Smooth muscle cell (in vitro differentiated cells): ENCODE data around the gene RPAP3. TPM values are rescaled to one million over a fixed set of nuclear protein-coding genes. Genes with fewer than 3 reads are reported as not detected.

Source experiments
- DNase-seq: peaks from one replicate; lab custom pipeline; 2025; ENCODE audit not compliant: unreplicated experiment; lab: John Stamatoyannopoulos, UW
- H2AFZ ChIP-seq: fragments of 200-600 bp; sonication (generic); 2 replicates; pipeline ENCODE4 v1.6.0; 2016; ENCODE audit warnings: antibody characterized with exemption, low read depth, mild to moderate bottlenecking
- H3F3A ChIP-seq: fragments of 200-600 bp; sonication (generic); 2 replicates; pipeline ENCODE4 v1.6.0; 2017; ENCODE audit warnings: antibody characterized with exemption, low read depth
- H3K27ac ChIP-seq: fragments of 200-600 bp; sonication (generic); 2 replicates; pipeline ENCODE4 v1.5.1; 2016; ENCODE audit warnings: low read depth, mild to moderate bottlenecking
- H3K27me3 ChIP-seq: fragments of 200-600 bp; sonication (generic); 2 replicates; pipeline ENCODE4 v1.6.1; 2016; ENCODE audit warnings: low read depth, mild to moderate bottlenecking
- H3K36me3 ChIP-seq: fragments of 200-600 bp; sonication (generic); 2 replicates; pipeline ENCODE4 v1.5.1; 2016; ENCODE audit warnings: low read depth
- H3K4me1 ChIP-seq: fragments of 200-600 bp; sonication (generic); 2 replicates; pipeline ENCODE4 v1.5.1; 2016; ENCODE audit warnings: low read depth
- H3K4me2 ChIP-seq: fragments of 200-600 bp; sonication (generic); 2 replicates; pipeline ENCODE4 v1.6.0; 2016; ENCODE audit warnings: mild to moderate bottlenecking
- H3K4me3 ChIP-seq: fragments of 200-600 bp; sonication (generic); 2 replicates; pipeline ENCODE4 v1.5.1; 2016; ENCODE audit warnings: mild to moderate bottlenecking
- H3K79me2 ChIP-seq: fragments of 200-600 bp; sonication (generic); 2 replicates; pipeline ENCODE4 v1.6.0; 2016; ENCODE audit warnings: low read depth, mild to moderate bottlenecking
- H3K9ac ChIP-seq: fragments of 200-600 bp; sonication (generic); 2 replicates; pipeline ENCODE4 v1.6.0; 2016; ENCODE audit warnings: low read depth
- H3K9me3 ChIP-seq: fragments of 200-600 bp; sonication (generic); replicated peaks from 2 replicates; pipeline ENCODE4 v1.5.1; 2016; ENCODE audit warnings: low read depth
- H4K20me1 ChIP-seq: fragments of 200-600 bp; sonication (generic); 2 replicates; pipeline ENCODE4 v1.6.0; 2016; ENCODE audit warnings: low read depth
- CTCF ChIP-seq: fragments of 200-600 bp; sonication (generic); IDR thresholded peaks from 2 replicates; pipeline ENCODE4 v1.5.1; 2017; ENCODE audit warnings: borderline replicate concordance, mild to moderate bottlenecking, antibody characterized with exemption; ENCODE audit not compliant: insufficient read depth, poor library complexity, severe bottlenecking
- WGBS: methylation state at CpG from one replicate; pipeline ENCODE4 v1.1.7; 2016; ENCODE audit warnings: low lambda C conversion rate; 5-methylcytosine and 5-hydroxymethylcytosine counted together
- polyA plus RNA-seq: library from polyadenylated mRNA; unstranded; fragments of >200 nt; fragmentation: Nextera tagmentation; extraction: Ambion mirVana; gene quantifications from 2 replicates; pipeline ENCODE4 v1.2.1, GENCODE V29; 2016
- total RNA-seq: library from RNA; depleted of rRNA; stranded (reverse); fragments of >200 nt; gene quantifications from 2 replicates; pipeline ENCODE4 v1.2.3, GENCODE V29; 2014

RPAP3 gene
- total and polyA plus RNA-seq, 2 experiments from 2014 or later, result 17.0 to 23.0 TPM

DNA sequence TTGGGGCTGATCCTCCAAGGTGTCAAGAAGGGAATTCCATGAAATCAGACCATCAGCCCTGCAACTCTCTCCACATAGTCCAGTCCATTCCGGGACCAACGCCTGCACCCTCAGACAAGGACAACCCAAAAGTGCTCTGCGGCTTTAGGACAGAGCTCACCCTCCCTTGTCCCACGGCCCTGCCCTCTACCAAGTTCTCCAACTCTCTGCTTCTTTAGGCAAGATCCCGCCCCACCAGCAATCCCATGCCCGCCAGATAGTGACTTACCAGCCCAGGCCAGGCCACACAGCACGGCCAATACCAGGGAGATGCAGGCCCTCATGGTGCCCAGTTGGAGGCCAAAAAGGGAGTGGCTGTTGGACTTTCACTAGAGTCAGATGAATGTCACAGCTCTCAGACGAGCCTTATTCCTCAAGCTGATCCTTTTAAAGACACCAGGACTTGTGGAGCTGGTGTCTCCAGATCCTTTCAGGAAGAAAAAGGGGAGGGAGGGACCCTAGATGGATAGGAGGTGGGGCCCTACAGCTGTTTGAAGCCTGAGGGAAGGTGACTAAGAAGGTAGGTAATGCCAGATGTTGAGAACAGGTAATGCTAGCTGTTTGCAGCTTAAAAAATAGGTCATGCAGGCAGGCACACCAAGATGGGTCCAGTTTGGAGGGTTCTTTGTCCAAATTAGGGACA lies 19.4 kb upstream of the RPAP3 start, which contains the start of gene ENDOU:
Gene ENDOU, minus strand, starts transcription at position 400 of the 682 bp plus-strand sequence. Its CDS starts 77 bp downstream, at position 323.
- Histone ChIP-seq H3K27ac (peak within 1 kb of the TSS; percentile 52), H3K79me2 (no peaks in the 10 kb centered on the region), H2AFZ (peak within 1 kb of the TSS; percentile 56), H3K4me2 (peak within 1 kb of the TSS; percentile 67), H3K9me3 (no peaks in the 10 kb centered on the region), H3K27me3 (no peaks in the 10 kb centered on the region), H3K4me3 (no peak within 1 kb of the TSS), H3K4me1 (no peaks in the 10 kb centered on the region), H3K36me3 (no peaks in the 10 kb centered on the region), H3K9ac (no peak within 1 kb of the TSS), H3F3A (no peaks in the 10 kb centered on the region), H4K20me1 (no peaks in the 10 kb centered on the region)
- no peak for DNase-seq
- TF ChIP-seq CTCF, result no peak
- WGBS, result 95% methylated on average over 8 of the region's 8 CpGs

DNA sequence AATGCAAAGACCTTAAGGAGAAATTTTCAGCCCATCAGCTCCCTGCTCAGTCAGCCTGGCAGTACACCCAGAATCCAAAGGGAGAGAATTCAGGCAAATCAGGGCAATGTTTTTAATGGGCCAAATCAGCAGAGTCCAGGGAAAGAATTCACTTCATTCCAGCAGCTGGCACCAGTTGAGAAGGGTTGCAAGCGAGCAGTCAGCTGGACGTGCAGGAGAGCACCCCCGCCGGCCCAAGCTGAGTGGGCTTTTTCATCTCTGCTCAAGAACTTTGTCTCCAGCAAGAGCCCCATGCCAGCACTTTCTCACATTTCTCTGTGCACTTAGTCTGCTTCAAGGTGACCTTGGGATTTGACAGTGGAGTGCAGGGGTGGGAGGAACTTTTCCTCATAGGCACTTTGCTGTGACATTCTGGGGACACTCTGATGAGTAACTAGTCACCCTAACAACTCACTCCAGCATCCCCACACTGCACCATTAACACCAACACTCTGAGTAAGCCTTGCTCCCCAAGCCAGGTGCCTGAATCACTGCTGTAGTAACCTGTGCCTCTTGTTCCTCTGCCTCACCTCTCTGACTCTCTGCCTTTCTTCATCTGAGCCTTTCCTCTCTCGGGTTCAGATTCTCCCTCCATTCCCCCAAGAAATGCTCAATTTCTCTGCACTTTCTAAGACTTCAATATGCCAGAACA lies 17.3 kb upstream of the RPAP3 start:
- Histone ChIP-seq H4K20me1 (no peaks in the 10 kb centered on the region), H3F3A (no peaks in the 10 kb centered on the region), H3K79me2 (no peaks in the 10 kb centered on the region), H3K36me3 (no peaks in the 10 kb centered on the region), H3K9ac (no peak overlapping the region), H3K27ac (no peak overlapping the region), H3K4me2 (no peak overlapping the region), H3K27me3 (no peaks in the 10 kb centered on the region), H2AFZ (no peak overlapping the region), H3K9me3 (no peaks in the 10 kb centered on the region), H3K4me1 (no peaks in the 10 kb centered on the region), H3K4me3 (no peak overlapping the region)
- TF ChIP-seq CTCF, result no peak
- 88% methylated on average over 5 of the region's 5 CpGs for WGBS
- no peak for DNase-seq

DNA sequence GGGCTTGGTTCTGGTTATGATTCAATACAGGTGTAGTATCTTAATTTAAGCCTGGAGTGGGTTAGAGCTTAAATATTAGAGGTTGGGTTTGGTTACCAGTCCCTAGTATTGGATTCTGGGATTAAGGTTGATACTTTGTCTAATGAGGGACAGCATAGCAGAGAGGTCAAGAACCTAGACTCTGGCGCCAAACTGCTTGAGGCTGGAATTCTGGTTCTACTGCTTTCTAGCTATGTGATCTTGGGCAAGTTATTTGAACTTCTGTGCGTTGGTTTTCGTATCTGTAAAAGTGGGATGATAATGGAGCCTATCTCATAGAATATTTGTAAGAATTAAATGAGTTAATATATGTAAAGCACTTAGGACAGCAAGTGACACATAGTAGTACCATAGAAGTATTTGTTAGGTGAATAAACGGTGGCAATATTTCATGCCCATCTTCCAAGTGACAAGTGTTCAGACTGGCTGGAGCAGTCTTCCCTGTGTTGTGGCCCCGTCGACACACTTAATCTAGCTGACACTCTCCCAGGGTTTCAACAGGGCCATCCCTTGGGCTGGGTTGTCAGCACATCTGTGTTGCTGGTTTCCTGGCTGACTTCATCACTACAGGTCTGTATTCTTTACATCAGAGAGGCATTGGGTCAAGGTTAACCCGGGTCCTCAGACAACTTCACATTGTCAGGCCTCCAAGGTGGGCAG lies 16.5 kb upstream of the RPAP3 start:
- no peak overlapping the region for H3K4me2 ChIP-seq
- H3K9me3 ChIP-seq, result no peaks in the 10 kb centered on the region
- TF ChIP-seq CTCF, result no peak
- H3K27ac ChIP-seq, result no peak overlapping the region
- 69% methylated on average over 7 of the region's 7 CpGs for WGBS
- no peak overlapping the region for H3K4me3 ChIP-seq
- no peaks in the 10 kb centered on the region for H3K27me3 ChIP-seq
- no peaks in the 10 kb centered on the region for H4K20me1 ChIP-seq
- H3K9ac ChIP-seq, result no peak overlapping the region
- no peaks in the 10 kb centered on the region for H3K79me2 ChIP-seq
- DNase-seq, result no peak
- no peak overlapping the region for H2AFZ ChIP-seq
- H3K36me3 ChIP-seq, result no peaks in the 10 kb centered on the region
- peaks cover 4% of the 10 kb centered on the region for H3K4me1 ChIP-seq
- no peaks in the 10 kb centered on the region for H3F3A ChIP-seq
